Measurements from ENCODE around the gene ATXN8OS. TPM values are rescaled to one million over a fixed set of nuclear protein-coding genes. Genes with fewer than 3 reads are reported as not detected.
"Not testable (repeated sequence)": the region's sequence is repeated elsewhere in the genome, so short reads cannot be mapped to it uniquely, and the experiment has no call there.

The ATXN8OS gene
- total RNA-seq, 4 donors from 2014 or later = not detected

GRCh38 chr13:70125693-70126092, 18.1 kb downstream of the ATXN8OS start:
- H3K4me1 ChIP-seq = no peaks in the 10 kb centered on the region
- no peaks in the 10 kb centered on the region for H3K27me3 ChIP-seq
- no peaks in the 10 kb centered on the region for H3K36me3 ChIP-seq
- H3K27ac ChIP-seq = no peak overlapping the region
- no peak for DNase-seq (ENCODE audit: low spot score in 2 of 2)
- WGBS, 2 donors = 60 to 63% methylated on average over 5 of the region's 5 CpGs
- no peak overlapping the region for H3K4me3 ChIP-seq
- no peak for TF ChIP-seq POLR2A (IDR thresholded peaks at IDR 0.05)
- no peak for TF ChIP-seq EP300 (IDR thresholded peaks at IDR 0.05)
- no peak for TF ChIP-seq CTCF (IDR thresholded peaks at IDR 0.05)
- H3K9me3 ChIP-seq = no peaks in the 10 kb centered on the region

DNA sequence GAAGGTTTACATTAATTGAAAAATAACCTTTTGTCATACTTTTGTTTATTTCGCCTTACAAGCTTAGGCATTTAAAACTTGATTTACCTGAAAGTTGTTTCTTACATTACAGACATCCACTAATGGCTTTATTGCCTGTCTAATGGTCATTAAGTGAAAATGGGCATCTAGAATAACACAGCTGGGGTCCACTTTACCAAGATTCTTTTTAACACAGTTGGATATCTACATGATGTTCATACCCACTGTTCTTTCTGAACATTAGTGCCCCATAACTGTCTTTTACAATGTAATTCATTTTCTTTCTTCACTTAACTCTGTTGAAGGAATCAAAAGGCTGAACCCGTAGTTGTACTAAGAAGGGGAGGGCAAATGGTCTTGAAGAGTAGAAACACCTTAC, 20.5 kb downstream of the ATXN8OS start:
- no peak overlapping the region for H3K27ac ChIP-seq
- no peak for TF ChIP-seq POLR2A (IDR thresholded peaks at IDR 0.05)
- no peak for TF ChIP-seq CTCF (IDR thresholded peaks at IDR 0.05)
- TF ChIP-seq EP300 (IDR thresholded peaks at IDR 0.05) = no peak
- no peaks in the 10 kb centered on the region for H3K9me3 ChIP-seq
- no peaks in the 10 kb centered on the region for H3K4me1 ChIP-seq
- no peak overlapping the region for H3K4me3 ChIP-seq
- DNase-seq (ENCODE audit: low spot score in 2 of 2) = no peak
- no peaks in the 10 kb centered on the region for H3K27me3 ChIP-seq
- no peaks in the 10 kb centered on the region for H3K36me3 ChIP-seq
- 37 to 60% methylated on average over 2 of the region's 2 CpGs for WGBS, 2 donors

DNA sequence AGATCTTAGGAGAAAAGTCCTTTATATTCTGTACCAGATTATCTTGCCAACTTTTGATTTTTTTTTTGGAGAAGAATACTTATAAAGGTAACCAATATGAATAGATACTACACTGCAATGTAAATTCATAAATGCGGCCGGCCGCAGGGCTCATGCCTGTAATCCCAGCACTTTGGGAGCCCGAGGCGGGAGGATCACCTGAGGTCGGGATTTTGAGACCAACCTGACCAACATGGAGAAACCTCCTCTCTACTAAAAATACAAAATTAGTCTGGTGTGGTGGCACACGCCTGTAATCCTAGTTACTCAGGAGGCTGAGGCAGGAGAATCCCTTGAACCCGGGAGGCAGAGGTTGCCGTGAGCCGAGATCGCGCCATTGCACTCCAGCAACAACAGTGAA, 35.0 kb downstream of the ATXN8OS start:
- not testable (repeated sequence) for H3K27me3 ChIP-seq; H3K27ac ChIP-seq; H3K36me3 ChIP-seq; DNase-seq (ENCODE audit: low spot score in 2 of 2); H3K4me3 ChIP-seq; H3K4me1 ChIP-seq; H3K9me3 ChIP-seq
- 94 to 96% methylated on average over 12 of the region's 12 CpGs for WGBS, 2 donors

- Histone ChIP-seq H3K36me3 (no peaks in the 10 kb centered on the region), H3K27ac (no peak overlapping the region), H3K27me3 (no peaks in the 10 kb centered on the region), H3K4me1 (no peaks in the 10 kb centered on the region), H3K4me3 (no peak overlapping the region), H3K9me3 (no peaks in the 10 kb centered on the region)
- WGBS, 2 donors = 22 to 25% methylated on average over 5 of the region's 5 CpGs
- no peak for TF ChIP-seq EP300 (IDR thresholded peaks at IDR 0.05)
- no peak for TF ChIP-seq CTCF (IDR thresholded peaks at IDR 0.05)
- TF ChIP-seq POLR2A (IDR thresholded peaks at IDR 0.05) = no peak
- no peak for DNase-seq (ENCODE audit: low spot score in 2 of 2)
Measured at GRCh38 chr13:70162141-70162540, 54.5 kb downstream of the ATXN8OS start.

- no peak overlapping the region for H3K27ac ChIP-seq
- TF ChIP-seq POLR2A (IDR thresholded peaks at IDR 0.05) = no peak
- TF ChIP-seq EP300 (IDR thresholded peaks at IDR 0.05) = no peak
- no peak for TF ChIP-seq CTCF (IDR thresholded peaks at IDR 0.05)
- no peaks in the 10 kb centered on the region for H3K36me3 ChIP-seq
- DNase-seq (ENCODE audit: low spot score in 2 of 2) = no peak
- H3K27me3 ChIP-seq = no peaks in the 10 kb centered on the region
- H3K4me1 ChIP-seq = no peaks in the 10 kb centered on the region
- no peak overlapping the region for H3K4me3 ChIP-seq
- H3K9me3 ChIP-seq = no peaks in the 10 kb centered on the region
- 73 to 91% methylated on average over 5 of the region's 5 CpGs for WGBS, 2 donors
Measured at GRCh38 chr13:70170689-70171088, 63.1 kb downstream of the ATXN8OS start.

DNA sequence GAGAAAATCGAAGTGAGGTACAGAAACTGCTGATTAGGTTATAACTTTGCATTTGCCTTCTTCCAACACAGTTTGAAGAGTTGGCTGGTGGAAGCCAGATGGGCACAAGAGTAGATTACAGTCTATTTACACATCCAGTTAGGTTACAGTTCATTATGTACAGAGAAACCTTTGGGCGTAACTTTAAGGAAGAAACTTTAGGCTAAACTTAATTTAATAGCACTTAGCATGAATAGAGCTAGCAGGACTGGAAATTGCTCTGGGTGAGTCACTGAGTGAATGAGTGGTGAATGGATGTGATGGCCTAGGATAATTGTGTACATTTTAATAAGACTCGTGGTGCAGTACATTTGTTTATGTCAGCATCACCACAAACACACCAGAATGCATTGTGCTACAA, 63.5 kb downstream of the ATXN8OS start:
- H3K4me1 ChIP-seq = no peaks in the 10 kb centered on the region
- TF ChIP-seq EP300 (IDR thresholded peaks at IDR 0.05) (no peak), CTCF (IDR thresholded peaks at IDR 0.05) (no peak), POLR2A (IDR thresholded peaks at IDR 0.05) (no peak)
- DNase-seq (ENCODE audit: low spot score in 2 of 2) = no peak
- no peaks in the 10 kb centered on the region for H3K9me3 ChIP-seq
- no peak overlapping the region for H3K27ac ChIP-seq
- H3K36me3 ChIP-seq = no peaks in the 10 kb centered on the region
- 73 to 79% methylated on average over 3 of the region's 3 CpGs for WGBS, 2 donors
- no peaks in the 10 kb centered on the region for H3K27me3 ChIP-seq
- no peak overlapping the region for H3K4me3 ChIP-seq

Measured in tibial nerve (tissue), 4 donors.